ENCODE results near the gene SELENOI.
"Not testable (repeated sequence)": the region's sequence is repeated elsewhere in the genome, so short reads cannot be mapped to it uniquely, and the experiment has no call there.

Gene SELENOI

GRCh38 chr2:26313446-26313845 is 32.5 kb upstream of the SELENOI start:
- DNase-seq: no peak
- no peak for TF ChIP-seq CTCF (IDR thresholded peaks at IDR 0.05; ENCODE audit: low read depth, low read length, missing control alignments)
- peaks cover 5% of the 10 kb centered on the region for H3K27me3 ChIP-seq (replicated peaks)
- in situ Hi-C loops (cut with HindIII; ENCODE audit: low pct_ligation_motif_present, low sequenced_read_pairs): no loop called here
- H3K4me3 ChIP-seq (ENCODE audit: low read depth, low read length): no peak overlapping the region
- H3K36me3 ChIP-seq (replicated peaks): no peaks in the 10 kb centered on the region
- H3K27ac ChIP-seq: no peak overlapping the region

GRCh38 chr2:26314243-26314642 is 31.7 kb upstream of the SELENOI start:
- no peak overlapping the region for H3K27ac ChIP-seq
- H3K4me3 ChIP-seq (ENCODE audit: low read depth, low read length): no peak overlapping the region
- peak; percentile 30 for TF ChIP-seq CTCF (IDR thresholded peaks at IDR 0.05; ENCODE audit: low read depth, low read length, missing control alignments)
- in situ Hi-C loops (cut with HindIII; ENCODE audit: low pct_ligation_motif_present, low sequenced_read_pairs): no loop called here
- peaks cover 5% of the 10 kb centered on the region for H3K27me3 ChIP-seq (replicated peaks)
- no peaks in the 10 kb centered on the region for H3K36me3 ChIP-seq (replicated peaks)
- no peak for DNase-seq

GRCh38 chr2:26316041-26316440 is 29.9 kb upstream of the SELENOI start:
- in situ Hi-C loops (cut with HindIII; ENCODE audit: low pct_ligation_motif_present, low sequenced_read_pairs): no loop called here

GRCh38 chr2:26316845-26317244 is 29.1 kb upstream of the SELENOI start:
- Histone ChIP-seq H3K36me3 (replicated peaks) (no peaks in the 10 kb centered on the region), H3K27ac (no peak overlapping the region), H3K4me3 (ENCODE audit: low read depth, low read length) (no peak overlapping the region), H3K27me3 (replicated peaks) (peaks cover 5% of the 10 kb centered on the region)
- in situ Hi-C loops (cut with HindIII; ENCODE audit: low pct_ligation_motif_present, low sequenced_read_pairs): no loop called here
- no peak for TF ChIP-seq CTCF (IDR thresholded peaks at IDR 0.05; ENCODE audit: low read depth, low read length, missing control alignments)
- DNase-seq: no peak

More at GRCh38 chr2:26316041-26316440, 29.9 kb upstream of the SELENOI start:
- DNase-seq: no peak
- TF ChIP-seq CTCF (IDR thresholded peaks at IDR 0.05; ENCODE audit: low read depth, low read length, missing control alignments): peak; percentile 54
- H3K36me3 ChIP-seq (replicated peaks): no peaks in the 10 kb centered on the region
- no peak overlapping the region for H3K4me3 ChIP-seq (ENCODE audit: low read depth, low read length)
- H3K27me3 ChIP-seq (replicated peaks): peaks cover 5% of the 10 kb centered on the region
- no peak overlapping the region for H3K27ac ChIP-seq

GRCh38 chr2:26317377-26318105 is 28.4 kb upstream of the SELENOI start:
- no peak overlapping the region for H3K4me3 ChIP-seq (ENCODE audit: low read depth, low read length)
- no peaks in the 10 kb centered on the region for H3K36me3 ChIP-seq (replicated peaks)
- in situ Hi-C loops (cut with HindIII; ENCODE audit: low pct_ligation_motif_present, low sequenced_read_pairs): no loop called here
- no peak for DNase-seq
- no peak overlapping the region for H3K27ac ChIP-seq
- no peak for TF ChIP-seq CTCF (IDR thresholded peaks at IDR 0.05; ENCODE audit: low read depth, low read length, missing control alignments)
- peaks cover 5% of the 10 kb centered on the region for H3K27me3 ChIP-seq (replicated peaks)

- no peak for DNase-seq
- in situ Hi-C loops (cut with HindIII; ENCODE audit: low pct_ligation_motif_present, low sequenced_read_pairs): no loop called here
- H3K36me3 ChIP-seq (replicated peaks): no peaks in the 10 kb centered on the region
- H3K27ac ChIP-seq: no peak overlapping the region
- no peak overlapping the region for H3K4me3 ChIP-seq (ENCODE audit: low read depth, low read length)
- H3K27me3 ChIP-seq (replicated peaks): peaks cover 5% of the 10 kb centered on the region
- no peak for TF ChIP-seq CTCF (IDR thresholded peaks at IDR 0.05; ENCODE audit: low read depth, low read length, missing control alignments)
These were observed 27.0 kb upstream of the SELENOI start for GRCh38 chr2:26318950-26319349.

GRCh38 chr2:26324479-26324878 is 21.5 kb upstream of the SELENOI start:
- H3K4me3 ChIP-seq (ENCODE audit: low read depth, low read length); H3K27me3 ChIP-seq (replicated peaks); H3K36me3 ChIP-seq (replicated peaks); in situ Hi-C loops (cut with HindIII; ENCODE audit: low pct_ligation_motif_present, low sequenced_read_pairs); H3K27ac ChIP-seq; DNase-seq: not testable (repeated sequence)
